ACHN (cell line): ENCODE data around the gene GALNT12.

Experiments used
- DNase-seq: peaks from one replicate; pipeline ENCODE4 v3.0.0-alpha.2; 2015
- in situ Hi-C: cut with HindIII; loops from 2 replicates; pipeline ENCODE4 v1.10.0; 2017; ENCODE audit warnings: low sequenced_read_pairs, low pct_ligation_motif_present, low pct_unique_long_range_greater_than_20kb

GALNT12 gene

GRCh38 chr9:98884849-98885248 lies 77.4 kb downstream of the GALNT12 start:
- in situ Hi-C loops, result no loop called here
- no peak for DNase-seq

- no peak for DNase-seq
Measured at GRCh38 chr9:98885575-98886295, 78.3 kb downstream of the GALNT12 start.

DNA sequence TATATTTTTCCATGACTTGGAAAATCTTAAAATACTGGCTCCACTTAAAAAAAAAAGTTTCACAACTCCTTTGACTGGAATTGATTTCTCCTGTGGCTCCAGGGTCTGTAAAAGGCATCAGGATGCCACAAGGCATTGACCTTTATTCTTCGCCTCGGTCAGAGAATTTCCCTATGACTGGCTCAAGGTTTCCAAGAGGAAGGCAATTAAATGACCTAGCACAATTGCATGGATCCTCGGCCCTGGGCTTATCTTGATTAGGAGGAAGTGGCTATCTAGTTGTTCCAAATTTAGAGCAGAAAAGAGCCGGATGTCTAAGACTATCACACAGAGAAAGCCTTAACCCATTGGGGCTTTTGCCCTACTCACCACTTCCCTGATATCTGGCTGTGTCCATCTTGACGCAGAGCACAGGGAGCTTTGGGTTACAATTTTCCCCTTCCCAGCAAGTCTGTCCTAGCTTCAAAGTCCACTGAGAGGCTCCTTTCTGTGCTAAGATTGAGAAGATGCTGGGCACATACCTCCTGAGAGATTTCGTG lies 79.3 kb downstream of the GALNT12 start:
- DNase-seq, result no peak
- in situ Hi-C loops, result no loop called here

More at GRCh38 chr9:98885575-98886295, 78.3 kb downstream of the GALNT12 start:
- in situ Hi-C loops, result no loop called here

- no peak for DNase-seq
- in situ Hi-C loops, result no loop called here
Measured at GRCh38 chr9:98887918-98888510, 80.5 kb downstream of the GALNT12 start.

DNA sequence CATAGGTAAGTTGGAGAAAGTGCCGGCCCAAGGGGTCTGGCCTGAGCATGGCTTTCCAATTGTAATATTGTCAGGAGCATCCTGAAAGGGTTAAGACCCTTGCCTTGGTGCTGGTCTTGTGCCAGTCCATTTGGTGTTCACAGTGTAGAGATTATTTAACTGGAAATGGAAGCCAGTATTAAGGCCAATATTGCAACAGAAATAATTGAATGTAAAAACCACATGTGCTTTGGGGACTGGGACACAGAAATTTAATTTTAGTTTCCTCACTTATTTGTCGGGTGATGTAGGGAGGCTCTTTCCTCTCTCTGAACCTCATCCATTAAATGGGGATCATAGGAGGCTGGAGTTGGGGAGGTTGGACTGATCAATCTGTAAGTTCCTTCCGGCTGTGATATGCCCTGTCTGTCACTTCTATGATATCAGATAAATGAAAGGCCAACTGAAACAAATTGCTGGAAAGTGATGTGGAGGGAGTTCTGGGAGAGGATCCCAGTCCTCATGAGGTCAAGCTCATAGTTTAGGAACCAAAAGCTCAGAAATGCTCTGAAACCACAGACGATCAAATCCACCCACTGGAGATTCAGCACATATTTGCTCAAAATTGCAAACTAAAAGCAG lies 81.4 kb downstream of the GALNT12 start:
- no peak for DNase-seq

GRCh38 chr9:98890256-98890655 lies 82.8 kb downstream of the GALNT12 start:
- in situ Hi-C loops, result no loop called here
- DNase-seq, result no peak

More for the DNA sequence above, 81.4 kb downstream of the GALNT12 start:
- in situ Hi-C loops, result no loop called here

- DNase-seq, result no peak
- in situ Hi-C loops, result no loop called here
Measured at GRCh38 chr9:98892288-98892687, 84.8 kb downstream of the GALNT12 start.

DNA sequence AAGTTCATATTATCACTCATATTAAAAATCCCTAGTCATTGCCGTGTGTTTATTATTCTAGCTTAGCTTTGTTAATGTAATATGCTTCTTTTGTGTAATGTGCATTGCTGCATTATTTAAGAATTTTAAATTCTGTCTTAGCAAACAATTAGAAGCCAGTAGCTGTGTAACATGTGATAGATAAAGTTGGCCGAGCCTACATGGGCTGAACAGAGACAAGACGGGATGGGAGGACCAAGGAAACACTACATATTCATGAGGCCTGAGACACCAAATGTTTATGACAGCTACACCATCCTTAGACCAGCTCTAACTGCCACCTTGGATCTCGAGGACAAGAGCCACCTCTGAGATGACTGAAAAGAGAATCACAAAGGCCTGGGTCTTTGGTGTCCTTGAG lies 85.2 kb downstream of the GALNT12 start:
- in situ Hi-C loops, result no loop called here
- DNase-seq, result no peak

DNA sequence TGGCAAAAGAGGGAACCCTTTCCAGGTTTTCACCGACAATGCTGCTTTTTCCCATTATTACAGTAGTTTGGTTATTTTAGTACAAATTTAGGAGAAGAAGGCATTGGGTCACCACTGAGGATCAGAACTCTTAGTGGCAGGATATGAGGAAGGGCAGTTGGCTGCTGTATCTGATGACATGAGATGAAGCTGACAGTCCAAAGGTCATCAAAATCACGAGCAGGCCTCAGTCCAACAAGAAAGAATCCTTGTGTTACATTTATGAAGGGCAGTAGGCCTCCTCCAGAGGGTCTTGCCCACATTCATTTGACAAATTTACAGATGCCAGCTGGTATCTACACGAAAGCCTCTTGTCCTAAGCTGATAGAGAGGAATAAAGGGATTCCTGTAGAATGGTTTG lies 86.7 kb downstream of the GALNT12 start:
- in situ Hi-C loops, result no loop called here

DNA sequence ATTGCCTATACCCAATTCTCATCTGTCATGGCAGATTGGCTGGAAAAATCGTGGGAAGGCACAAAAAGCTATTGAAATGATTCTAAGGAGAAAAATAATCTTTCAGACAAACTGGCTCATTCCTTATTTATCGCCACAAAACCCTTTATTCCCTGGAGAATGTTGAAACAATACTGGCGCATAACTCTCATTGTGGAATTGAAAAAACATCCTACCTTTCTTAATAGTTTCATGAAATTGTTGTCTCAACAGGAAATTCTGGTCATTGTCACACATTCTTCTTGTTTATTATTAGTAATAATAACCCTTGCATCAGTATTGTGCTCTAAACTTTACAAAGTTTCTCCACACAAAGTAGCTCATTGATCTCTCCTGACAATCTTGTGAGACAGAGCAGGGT lies 87.3 kb downstream of the GALNT12 start:
- no peak for DNase-seq
- in situ Hi-C loops, result no loop called here

More for the DNA sequence above, 86.7 kb downstream of the GALNT12 start:
- no peak for DNase-seq

DNA sequence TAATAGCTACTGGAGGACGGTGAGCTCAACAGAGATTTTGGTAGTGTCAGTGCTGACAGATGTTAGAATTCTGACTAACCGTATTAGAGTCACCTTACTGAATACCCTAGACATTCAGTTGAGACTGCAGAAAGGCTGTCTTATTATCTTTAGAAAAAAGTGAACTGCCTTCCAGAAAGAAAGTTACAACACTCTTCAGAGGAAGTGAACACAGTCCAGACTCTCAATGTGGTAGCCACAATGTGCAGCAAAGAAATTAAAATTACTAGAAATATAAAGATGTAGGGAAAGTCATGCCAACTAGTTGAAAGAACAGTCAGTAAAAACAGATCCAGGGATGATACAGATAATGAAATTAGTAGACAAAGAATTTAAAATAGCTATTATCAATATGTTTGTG lies 89.2 kb downstream of the GALNT12 start:
- DNase-seq, result no peak
- in situ Hi-C loops, result no loop called here

DNA sequence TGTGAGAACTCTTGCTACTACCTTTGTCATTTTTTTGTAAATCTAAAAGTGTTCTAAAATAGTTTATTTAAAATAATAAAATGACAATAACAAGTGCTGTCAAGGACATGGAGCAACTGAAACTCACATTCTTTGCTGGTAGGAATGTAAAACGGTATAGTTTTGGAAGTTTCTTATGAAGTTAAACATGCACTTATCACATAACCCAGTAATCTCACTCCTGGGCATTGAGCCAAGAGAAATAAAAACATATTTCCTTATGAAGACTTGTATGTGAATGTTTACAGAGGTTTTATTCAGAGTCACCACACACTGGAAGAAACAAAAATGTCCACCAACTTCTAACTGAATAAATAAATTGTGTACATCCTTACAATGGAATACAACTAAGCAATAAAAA lies 90.3 kb downstream of the GALNT12 start:
- in situ Hi-C loops, result no loop called here

GRCh38 chr9:98899408-98900056 lies 92.1 kb downstream of the GALNT12 start:
- in situ Hi-C loops, result no loop called here
- no peak for DNase-seq

More for the DNA sequence above, 90.3 kb downstream of the GALNT12 start:
- no peak for DNase-seq
